ENCODE data around the gene VPS8.

Gene VPS8

DNA sequence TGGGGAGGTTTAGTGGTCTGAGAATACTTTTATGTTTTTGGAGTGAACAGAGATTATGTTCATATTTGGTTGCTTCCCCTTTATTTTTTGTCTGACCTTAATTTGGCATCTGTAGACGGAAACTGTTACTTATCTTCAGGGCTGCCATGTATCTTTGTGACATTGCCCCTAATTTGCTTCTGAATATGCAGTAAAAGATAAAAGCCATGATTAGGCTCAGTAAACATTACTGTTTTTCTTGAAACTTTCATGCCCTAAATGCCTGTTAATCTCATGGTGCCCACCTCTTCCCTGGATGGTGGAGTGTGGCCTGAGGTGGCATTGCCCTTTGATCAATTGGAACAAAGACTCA lies 234.2 kb downstream of the VPS8 start:
- DNase-seq (ENCODE audit: low read depth): no peak
- TF ChIP-seq, protein P1, sequence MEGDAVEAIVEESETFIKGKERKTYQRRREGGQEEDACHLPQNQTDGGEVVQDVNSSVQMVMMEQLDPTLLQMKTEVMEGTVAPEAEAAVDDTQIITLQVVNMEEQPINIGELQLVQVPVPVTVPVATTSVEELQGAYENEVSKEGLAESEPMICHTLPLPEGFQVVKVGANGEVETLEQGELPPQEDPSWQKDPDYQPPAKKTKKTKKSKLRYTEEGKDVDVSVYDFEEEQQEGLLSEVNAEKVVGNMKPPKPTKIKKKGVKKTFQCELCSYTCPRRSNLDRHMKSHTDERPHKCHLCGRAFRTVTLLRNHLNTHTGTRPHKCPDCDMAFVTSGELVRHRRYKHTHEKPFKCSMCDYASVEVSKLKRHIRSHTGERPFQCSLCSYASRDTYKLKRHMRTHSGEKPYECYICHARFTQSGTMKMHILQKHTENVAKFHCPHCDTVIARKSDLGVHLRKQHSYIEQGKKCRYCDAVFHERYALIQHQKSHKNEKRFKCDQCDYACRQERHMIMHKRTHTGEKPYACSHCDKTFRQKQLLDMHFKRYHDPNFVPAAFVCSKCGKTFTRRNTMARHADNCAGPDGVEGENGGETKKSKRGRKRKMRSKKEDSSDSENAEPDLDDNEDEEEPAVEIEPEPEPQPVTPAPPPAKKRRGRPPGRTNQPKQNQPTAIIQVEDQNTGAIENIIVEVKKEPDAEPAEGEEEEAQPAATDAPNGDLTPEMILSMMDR (IDR thresholded peaks at IDR 0.05; ENCODE audit: control insufficient read depth, extremely low read depth, insufficient read depth): no peak
- no peak overlapping the region for H3K4me3 ChIP-seq (ENCODE audit: low read depth, low read length)

DNA sequence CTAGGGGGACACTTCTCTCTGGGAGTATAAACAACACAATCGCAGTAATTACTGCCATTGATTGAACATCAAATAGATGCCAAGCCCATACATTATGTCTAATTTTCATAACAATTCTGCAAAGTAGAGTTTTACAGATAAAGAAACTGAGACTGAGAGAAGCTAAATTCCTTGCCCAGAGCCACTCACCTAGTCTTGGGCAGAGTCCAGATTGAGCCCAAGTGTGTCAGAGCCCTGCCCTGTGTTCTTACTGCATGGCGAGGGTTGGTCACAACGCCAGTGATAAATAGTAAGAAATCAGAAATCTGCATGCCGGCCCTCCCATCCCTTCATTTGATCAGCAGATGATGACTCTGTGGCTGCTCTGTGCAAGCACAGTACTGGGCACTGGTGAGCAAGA lies 234.6 kb downstream of the VPS8 start:
- no peak for DNase-seq (ENCODE audit: low read depth)
- TF ChIP-seq, protein P1 (IDR thresholded peaks at IDR 0.05; ENCODE audit: control insufficient read depth, extremely low read depth, insufficient read depth): no peak
- H3K4me3 ChIP-seq (ENCODE audit: low read depth, low read length): no peak overlapping the region

DNA sequence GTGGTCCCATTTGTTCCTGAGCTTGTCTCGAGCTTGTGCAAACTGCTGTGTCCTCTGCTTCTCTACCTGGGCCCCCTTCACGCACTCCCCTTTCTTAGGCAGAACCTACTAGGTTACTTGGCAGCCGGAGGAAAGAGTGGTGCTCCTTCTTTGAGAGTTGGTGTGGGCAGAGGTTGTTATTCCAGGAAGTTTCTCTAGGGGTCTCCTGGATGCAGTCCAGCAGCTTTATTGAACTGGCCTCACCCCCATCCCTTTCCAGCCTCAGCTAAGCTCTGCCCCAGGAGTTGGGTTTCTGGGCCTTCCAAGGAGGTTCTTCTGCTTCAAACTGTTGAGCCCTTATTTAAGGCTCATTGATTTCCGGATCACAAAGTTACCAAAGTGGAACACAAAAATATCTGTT lies 237.7 kb downstream of the VPS8 start:
- no peak for DNase-seq (ENCODE audit: low read depth)
- H3K4me3 ChIP-seq (ENCODE audit: low read depth, low read length): no peak overlapping the region
- TF ChIP-seq, protein P1 (IDR thresholded peaks at IDR 0.05; ENCODE audit: control insufficient read depth, extremely low read depth, insufficient read depth): no peak

DNA sequence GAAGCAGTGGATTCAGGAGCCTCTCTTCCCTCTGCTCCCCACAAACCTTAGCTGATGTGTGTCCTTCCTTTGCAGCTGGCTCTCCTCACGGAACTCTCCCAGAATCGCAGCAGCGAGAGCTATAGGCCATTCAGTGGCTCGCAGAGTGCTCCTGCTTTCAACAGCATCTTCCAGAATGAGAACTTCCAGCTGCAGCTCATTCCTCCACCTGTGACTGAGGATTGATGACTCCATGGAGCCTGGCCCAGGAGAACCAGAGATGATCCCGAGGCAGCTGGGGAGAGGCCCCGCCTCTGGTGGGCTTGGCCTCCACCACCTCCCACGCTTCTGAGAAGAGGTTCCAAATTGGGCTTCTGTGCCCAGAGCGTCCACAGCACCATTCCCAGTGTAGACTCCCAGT lies 239.8 kb downstream of the VPS8 start:
- TF ChIP-seq, protein P1 (IDR thresholded peaks at IDR 0.05; ENCODE audit: control insufficient read depth, extremely low read depth, insufficient read depth): no peak
- no peak for DNase-seq (ENCODE audit: low read depth)
- H3K4me3 ChIP-seq (ENCODE audit: low read depth, low read length): no peak overlapping the region

DNA sequence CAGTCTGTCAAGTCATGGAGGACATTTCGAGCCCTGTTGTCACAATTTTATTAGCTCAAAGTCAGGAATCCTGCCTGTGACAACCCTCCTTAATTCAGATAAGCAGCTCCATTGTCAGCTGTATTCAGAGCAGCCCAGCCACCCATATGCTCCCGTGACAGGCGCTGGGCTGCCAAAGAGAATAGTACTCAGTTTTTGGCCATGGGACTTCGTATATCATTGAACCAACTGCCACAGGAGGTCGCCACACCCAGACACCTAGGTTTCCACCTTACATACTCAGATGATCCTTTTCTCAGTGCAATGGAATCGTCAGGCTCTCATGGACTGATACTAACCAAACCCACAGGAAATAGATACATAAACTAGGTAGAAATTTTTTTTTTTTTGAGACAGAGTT lies 240.7 kb downstream of the VPS8 start:
- TF ChIP-seq, protein P1 (IDR thresholded peaks at IDR 0.05; ENCODE audit: control insufficient read depth, extremely low read depth, insufficient read depth): 0 out of 2 replicates have a peak, but pooled peaks have one; percentile 9
- DNase-seq (ENCODE audit: low read depth): no peak
- H3K4me3 ChIP-seq (ENCODE audit: low read depth, low read length): no peak overlapping the region

DNA sequence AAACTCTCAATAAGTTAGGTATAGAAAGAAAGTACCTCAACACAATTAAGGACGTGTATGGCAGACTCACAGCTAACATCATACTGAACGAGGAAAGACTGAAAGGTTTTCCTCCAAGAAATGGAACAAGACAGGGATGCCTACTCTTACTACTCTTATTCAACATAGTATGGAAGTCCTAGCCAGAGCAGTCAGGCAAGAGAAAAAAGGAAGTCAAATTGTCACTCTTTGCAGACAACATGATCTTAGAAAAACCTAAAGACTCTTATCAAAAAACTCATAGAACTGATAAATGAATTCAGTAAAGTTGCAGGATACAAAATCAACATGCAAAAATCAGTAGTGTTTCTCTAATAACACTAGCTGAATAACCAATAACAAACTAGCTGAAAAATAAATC lies 244.9 kb downstream of the VPS8 start:
- TF ChIP-seq, protein P1 (IDR thresholded peaks at IDR 0.05; ENCODE audit: control insufficient read depth, extremely low read depth, insufficient read depth): no peak
- DNase-seq (ENCODE audit: low read depth): no peak
- H3K4me3 ChIP-seq (ENCODE audit: low read depth, low read length): no peak overlapping the region

DNA sequence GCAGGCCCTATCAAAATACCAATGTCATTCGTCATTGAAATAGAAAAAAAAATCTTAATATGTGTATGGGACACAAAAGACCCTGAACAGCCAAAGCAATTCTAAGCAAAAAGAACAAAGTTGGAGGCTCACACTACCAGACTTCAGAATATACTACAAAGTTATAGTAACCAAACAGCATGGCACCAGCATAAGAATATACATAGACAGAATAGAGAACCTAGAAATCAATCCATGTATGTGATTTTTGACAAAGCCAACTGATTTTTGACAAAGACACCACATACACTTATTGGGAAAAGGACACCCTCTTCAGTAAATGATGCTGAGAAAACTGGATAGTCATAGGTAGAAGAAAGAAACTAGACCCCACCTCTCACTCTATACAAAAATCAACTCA lies 245.9 kb downstream of the VPS8 start:
- no peak overlapping the region for H3K4me3 ChIP-seq (ENCODE audit: low read depth, low read length)
- TF ChIP-seq, protein P1 (IDR thresholded peaks at IDR 0.05; ENCODE audit: control insufficient read depth, extremely low read depth, insufficient read depth): no peak
- DNase-seq (ENCODE audit: low read depth): no peak
